HG03108 (cell line): Measurements from ENCODE around the gene NCCRP1.
"Not testable (repeated sequence)": the region's sequence is repeated elsewhere in the genome, so short reads cannot be mapped to it uniquely, and the experiment has no call there.

ENCODE experiments used
- ATAC-seq: cut with Tn5 transposase; IDR thresholded peaks from one replicate; pipeline ENCODE4 v1.9.1; 2021; ENCODE audit warnings: moderate library complexity; ENCODE audit not compliant: unreplicated experiment

Gene NCCRP1

GRCh38 chr19:39243741-39244140 is 47.0 kb downstream of the NCCRP1 start:
- ATAC-seq: not testable (repeated sequence)

- not testable (repeated sequence) for ATAC-seq
Measured at GRCh38 chr19:39244410-39245100, 47.8 kb downstream of the NCCRP1 start, which contains the start of gene IFNL3. Gene IFNL3 (minus strand): TSS chr19:39245006. CDS start chr19:39244967, 39 bp downstream.

GRCh38 chr19:39245166-39245565 is 48.4 kb downstream of the NCCRP1 start:
- not testable (repeated sequence) for ATAC-seq

GRCh38 chr19:39246951-39247669 is 50.3 kb downstream of the NCCRP1 start:
- ATAC-seq: no peak

GRCh38 chr19:39247701-39248664 is 51.2 kb downstream of the NCCRP1 start:
- no peak for ATAC-seq

GRCh38 chr19:39248806-39249205 is 52.0 kb downstream of the NCCRP1 start, which contains the start of gene IFNL4:
Gene IFNL4 (minus strand): TSS chr19:39248856.
- ATAC-seq: no peak

GRCh38 chr19:39251081-39251480 is 54.3 kb downstream of the NCCRP1 start:
- no peak for ATAC-seq
